Raji (cell line): ENCODE data around the gene RC3H1.

ENCODE experiments used
- POLR2A ChIP-seq: IDR thresholded peaks from 2 replicates; pipeline ENCODE4 v1.6.1; 2011; ENCODE audit warnings: low read depth, low read length, control low read depth; ENCODE audit not compliant: insufficient read depth

Gene RC3H1

GRCh38 chr1:174036204-174036603, 14.0 kb upstream of the RC3H1 start:
- TF ChIP-seq POLR2A, result no peak

DNA sequence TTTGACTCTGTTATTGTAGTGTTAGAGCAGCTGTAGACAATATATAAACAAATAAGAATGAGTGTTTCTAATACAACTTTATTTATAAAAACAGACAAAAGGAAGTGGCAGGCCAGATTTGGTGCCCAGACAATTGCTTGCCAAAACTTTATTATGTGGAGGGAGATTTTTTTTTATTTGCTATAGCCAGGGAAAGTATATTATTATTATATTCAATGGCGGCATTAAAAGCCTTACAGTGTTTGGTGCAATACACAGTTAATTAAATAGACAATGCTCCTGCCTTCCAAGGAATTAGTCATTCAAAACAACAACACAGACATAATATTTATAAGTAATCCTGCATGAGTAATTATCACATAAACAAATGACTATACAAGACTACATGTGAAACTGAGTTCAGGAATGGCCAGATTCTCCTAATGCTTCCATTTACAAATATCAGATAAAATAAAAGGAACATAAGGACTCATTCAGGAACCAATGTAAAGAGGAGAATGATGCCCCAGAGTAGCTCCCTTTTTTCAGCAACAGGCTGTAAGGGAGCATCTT, 10.6 kb upstream of the RC3H1 start:
- TF ChIP-seq POLR2A, result no peak

GRCh38 chr1:174031099-174031498, 8.9 kb upstream of the RC3H1 start:
- TF ChIP-seq POLR2A, result no peak

DNA sequence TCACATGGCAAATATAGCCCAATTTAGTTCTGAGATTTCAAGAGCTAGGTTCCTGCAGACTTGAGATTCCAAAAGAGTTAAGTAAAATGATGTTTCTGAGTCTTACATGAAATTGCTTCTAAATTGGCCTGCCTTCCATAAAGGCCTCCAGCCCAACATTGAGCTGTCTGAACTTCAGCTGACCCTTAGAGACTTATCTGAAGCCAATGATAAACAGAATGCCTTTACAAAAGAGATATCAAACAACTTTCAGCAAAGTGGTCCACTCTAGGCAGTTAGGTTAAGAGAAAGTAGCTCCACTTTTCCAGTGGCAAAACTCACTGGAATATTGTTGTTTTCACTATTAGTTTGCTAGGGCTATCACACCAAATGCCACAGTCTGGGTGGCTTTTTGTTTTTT, 6.3 kb upstream of the RC3H1 start:
- TF ChIP-seq POLR2A, result no peak

DNA sequence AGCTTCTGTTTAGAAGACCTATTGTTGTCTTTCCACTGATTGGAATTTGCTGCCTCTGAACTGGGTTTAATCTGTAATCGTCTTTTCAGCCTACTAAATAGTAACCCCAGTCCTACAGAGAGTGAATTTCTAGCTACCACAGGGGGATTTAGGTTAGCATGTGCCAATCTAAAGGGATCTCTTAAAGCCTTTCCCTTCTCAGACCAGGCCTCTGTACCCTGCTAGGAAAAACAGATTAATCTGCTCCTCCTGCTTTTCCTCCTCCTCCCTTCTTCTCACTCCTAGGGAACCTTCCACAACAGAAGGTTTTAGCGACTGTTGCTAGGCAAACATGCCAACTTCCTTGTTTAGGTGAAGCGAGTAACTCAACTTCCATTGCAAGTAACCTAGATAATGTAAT, 1.3 kb upstream of the RC3H1 start:
- TF ChIP-seq POLR2A, result no peak

- TF ChIP-seq POLR2A, result no peak
Observed at GRCh38 chr1:174022976-174023277, 770 bp upstream of the RC3H1 start.

GRCh38 chr1:174021591-174022079, 522 bp downstream of the RC3H1 start:
- TF ChIP-seq POLR2A, result no peak

- no peak for TF ChIP-seq POLR2A
Observed at GRCh38 chr1:174018565-174018964, 3.6 kb downstream of the RC3H1 start.

DNA sequence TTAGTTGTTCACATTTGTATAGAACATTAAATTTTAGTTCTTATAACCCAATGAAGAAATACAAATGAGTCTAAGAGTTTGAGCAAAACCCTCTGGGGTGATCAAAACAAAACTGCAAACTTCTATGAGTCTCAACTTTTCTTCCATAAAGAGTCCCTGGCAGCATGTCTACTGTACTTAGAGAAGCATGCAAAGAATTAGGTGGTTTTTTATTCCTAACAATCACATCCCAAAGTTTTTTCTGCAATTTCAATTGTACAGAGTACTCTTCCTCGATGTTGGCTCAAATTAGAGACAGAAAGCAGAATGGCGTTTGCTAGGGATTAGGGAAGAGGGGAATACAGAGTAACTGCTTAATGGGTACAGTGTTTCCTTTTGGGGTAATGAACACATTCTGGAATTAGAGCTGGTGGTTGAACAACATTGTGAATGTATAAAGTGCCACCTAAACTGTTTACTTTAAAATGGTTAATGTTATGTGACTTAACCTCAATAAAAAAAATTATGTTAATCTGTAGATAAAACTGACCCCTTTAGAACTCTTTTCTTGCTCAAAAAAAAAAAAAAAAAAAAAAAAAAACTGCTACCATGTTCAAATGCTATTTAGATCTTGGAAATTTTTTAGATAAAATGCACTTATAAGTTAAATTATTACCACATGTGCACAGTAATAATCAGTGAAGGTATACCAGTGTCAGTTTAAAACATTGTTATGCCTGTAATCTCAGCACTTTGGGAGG, 4.8 kb downstream of the RC3H1 start:
- no peak for TF ChIP-seq POLR2A

DNA sequence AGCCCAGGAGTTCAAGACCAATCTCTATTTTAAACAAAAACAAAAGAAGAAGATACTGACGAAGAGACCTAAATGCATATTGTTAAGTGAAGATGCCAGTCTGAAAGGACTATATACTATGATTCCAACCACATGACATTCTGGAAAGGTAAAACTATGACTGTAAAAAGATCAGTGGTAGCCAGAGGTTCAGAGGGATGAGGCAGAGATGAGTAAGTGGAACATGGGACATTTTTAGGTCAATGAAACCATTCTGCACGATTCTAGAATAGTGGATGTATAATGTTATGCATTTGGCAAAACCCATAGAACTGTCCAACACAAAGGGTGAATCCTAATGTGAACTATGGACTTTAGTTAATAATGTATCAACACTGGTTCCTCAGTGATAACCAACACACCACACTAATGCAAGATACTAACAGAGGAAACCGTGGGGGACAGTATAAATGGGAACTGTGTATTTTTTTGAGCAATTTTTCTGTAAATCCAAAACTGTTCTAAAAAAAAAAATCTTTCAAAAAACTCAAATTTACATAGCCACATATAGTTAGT, 8.2 kb downstream of the RC3H1 start:
- no peak for TF ChIP-seq POLR2A

- no peak for TF ChIP-seq POLR2A
Observed at GRCh38 chr1:174008979-174009378, 13.2 kb downstream of the RC3H1 start.

GRCh38 chr1:174008269-174008668, 13.9 kb downstream of the RC3H1 start:
- no peak for TF ChIP-seq POLR2A

- TF ChIP-seq POLR2A, result no peak
Observed at GRCh38 chr1:174007851-174008250, 14.3 kb downstream of the RC3H1 start.

GRCh38 chr1:174005032-174005431, 17.1 kb downstream of the RC3H1 start:
- no peak for TF ChIP-seq POLR2A

DNA sequence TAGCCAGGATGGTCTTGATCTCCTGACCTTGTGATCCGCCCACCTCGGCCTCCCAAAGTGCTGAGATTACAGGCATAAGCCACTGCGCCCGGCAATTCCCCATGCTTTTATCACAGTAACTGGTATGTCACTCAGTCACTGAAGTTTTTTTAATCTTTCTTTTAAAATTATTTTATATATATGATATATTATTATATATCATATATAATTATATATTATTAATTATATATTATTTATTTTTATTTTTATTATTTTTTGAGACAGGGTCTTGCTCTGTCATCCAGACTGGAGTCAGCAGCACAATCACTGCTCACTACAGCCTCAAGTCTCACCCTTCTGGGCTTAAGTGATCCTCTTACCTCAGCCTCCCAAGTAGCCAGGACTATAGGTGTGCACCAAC, 18.3 kb downstream of the RC3H1 start:
- TF ChIP-seq POLR2A, result no peak

DNA sequence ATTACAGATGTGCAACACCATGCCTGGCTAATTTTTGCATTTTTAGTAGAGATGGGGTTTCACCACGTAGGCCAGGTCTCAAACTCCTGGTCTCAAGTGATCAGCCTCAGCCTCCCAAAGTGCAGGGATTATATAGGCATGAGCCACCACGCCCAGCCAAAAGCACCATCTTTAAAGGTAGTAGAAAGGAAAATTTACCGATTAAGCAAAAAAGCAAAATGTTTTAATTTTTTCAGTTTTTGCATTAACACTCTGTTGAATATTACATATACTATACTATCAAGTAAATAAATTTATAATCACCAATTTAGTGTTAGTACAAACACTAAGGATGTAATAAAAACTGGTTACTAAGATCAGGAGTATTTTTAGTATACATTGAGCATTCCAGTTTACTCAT, 20.6 kb downstream of the RC3H1 start:
- TF ChIP-seq POLR2A, result no peak

DNA sequence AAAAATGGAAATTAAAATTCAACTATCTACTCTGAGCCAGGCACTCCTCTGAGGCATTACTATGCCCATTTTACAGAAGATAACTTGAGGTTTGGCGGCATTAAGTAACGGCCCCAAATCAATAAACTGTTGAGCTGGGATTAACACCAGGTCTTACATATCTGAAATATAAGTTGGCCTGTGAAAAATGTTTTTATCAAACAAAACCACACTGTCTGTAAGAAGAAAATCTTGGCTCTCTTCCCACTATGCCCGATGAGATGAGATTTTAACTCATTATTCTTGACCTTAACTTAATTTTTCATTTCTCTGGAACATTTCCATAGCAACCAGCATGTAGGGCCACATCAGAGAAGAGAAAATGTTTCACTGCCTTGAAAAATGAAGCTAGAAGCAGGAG, 21.8 kb downstream of the RC3H1 start:
- TF ChIP-seq POLR2A, result no peak
